Diencephalon (tissue), 1 donor: Measurements from ENCODE around the gene ZNF444. TPM values are rescaled to one million over a fixed set of nuclear protein-coding genes. Genes with fewer than 3 reads are reported as not detected.

Experiments used
- small RNA-seq: library from RNA; depleted of rRNA; stranded (forward); fragments of <200 nt; gene quantifications from one replicate; pipeline ENCODE3, GENCODE V24; 2014
- total RNA-seq: library from RNA; depleted of rRNA; stranded (reverse); fragments of >200 nt; gene quantifications from one replicate; pipeline ENCODE4 v1.2.3, GENCODE V29; 2014

The ZNF444 gene
- total RNA-seq: 12.5 TPM

GRCh38 chr19:56140583-56141416 is at the start of gene ZNF444:
Gene ZNF444, plus strand, starts transcription at chr19:56141287. Its CDS starts 5,625 bp downstream, at chr19:56146912.

GRCh38 chr19:56121180-56122167 is 19.6 kb upstream of the ZNF444 start, which contains the start of gene ZNF787:
Gene ZNF787, minus strand, starts transcription at chr19:56121295. Its CDS starts 18,078 bp downstream, at chr19:56103217.

GRCh38 chr19:56175861-56176307 is 34.8 kb downstream of the ZNF444 start, which contains the start of gene GALP:
Gene GALP, plus strand, starts transcription at chr19:56176008. Its CDS starts 1,101 bp downstream, at chr19:56177109.

GRCh38 chr19:56197646-56198045 is 56.6 kb downstream of the ZNF444 start, which contains the start of gene ZSCAN5B:
Gene ZSCAN5B, minus strand, starts transcription at chr19:56197783. Its CDS starts 4,731 bp downstream, at chr19:56193052.

GRCh38 chr19:56201973-56202372 is 60.9 kb downstream of the ZNF444 start, which contains the start of gene ZSCAN5C:
Gene ZSCAN5C, plus strand, starts transcription at chr19:56202273. Its CDS starts 3,641 bp downstream, at chr19:56205914.

Small RNAs within 50 kb of the gene (small RNA-seq; reads per million reads assigned to genes)
- gene AC024580.2: not detected
- gene RF00019: not detected

Other genes starting within 250 kb of the ZNF444 start
- not detected for gene NLRP13, start 209.0 kb upstream of the ZNF444 start, total RNA-seq
- not detected for gene NLRP8, start 193.5 kb upstream of the ZNF444 start, total RNA-seq
- gene NLRP5, start 154.5 kb upstream of the ZNF444 start, total RNA-seq: under 0.01 TPM
- gene ZNF787, start 20.0 kb upstream of the ZNF444 start, total RNA-seq: 16.1 TPM
- not detected for gene GALP, start 34.7 kb downstream of the ZNF444 start, total RNA-seq
- not detected for gene ZSCAN5B, start 56.5 kb downstream of the ZNF444 start, total RNA-seq
- gene ZSCAN5C, start 61.0 kb downstream of the ZNF444 start, total RNA-seq: not detected
- not detected for gene EDDM13, start 131.5 kb downstream of the ZNF444 start, total RNA-seq
- gene ZSCAN5A, start 173.6 kb downstream of the ZNF444 start, total RNA-seq: 8.8 TPM